Measurements from ENCODE around the gene KLF7.

KLF7 gene

GRCh38 chr2:207203056-207203455 is 37.3 kb upstream of the KLF7 start:
- in situ Hi-C loops (cut with HindIII; ENCODE audit: low pct_ligation_motif_present, low sequenced_read_pairs) = no loop called here
- H3K27me3 ChIP-seq (replicated peaks) = no peaks in the 10 kb centered on the region
- no peak for DNase-seq
- H3K36me3 ChIP-seq (replicated peaks) = no peaks in the 10 kb centered on the region
- no peak overlapping the region for H3K27ac ChIP-seq
- no peak for TF ChIP-seq CTCF (IDR thresholded peaks at IDR 0.05; ENCODE audit: low read depth, low read length, missing control alignments)
- no peak overlapping the region for H3K4me3 ChIP-seq (ENCODE audit: low read depth, low read length)

- in situ Hi-C loops (cut with HindIII; ENCODE audit: low pct_ligation_motif_present, low sequenced_read_pairs) = no loop called here
- Histone ChIP-seq H3K36me3 (replicated peaks) (no peaks in the 10 kb centered on the region), H3K4me3 (ENCODE audit: low read depth, low read length) (no peak overlapping the region), H3K27ac (no peak overlapping the region), H3K27me3 (replicated peaks) (no peaks in the 10 kb centered on the region)
- peak; percentile 46 for DNase-seq
- TF ChIP-seq CTCF (IDR thresholded peaks at IDR 0.05; ENCODE audit: low read depth, low read length, missing control alignments) = no peak
These were observed 36.9 kb upstream of the KLF7 start for GRCh38 chr2:207202645-207203044.

GRCh38 chr2:207201416-207201815 is 35.7 kb upstream of the KLF7 start:
- no peaks in the 10 kb centered on the region for H3K36me3 ChIP-seq (replicated peaks)
- no peak for DNase-seq
- H3K27ac ChIP-seq = no peak overlapping the region
- H3K4me3 ChIP-seq (ENCODE audit: low read depth, low read length) = no peak overlapping the region
- in situ Hi-C loops (cut with HindIII; ENCODE audit: low pct_ligation_motif_present, low sequenced_read_pairs) = no loop called here
- no peaks in the 10 kb centered on the region for H3K27me3 ChIP-seq (replicated peaks)
- no peak for TF ChIP-seq CTCF (IDR thresholded peaks at IDR 0.05; ENCODE audit: low read depth, low read length, missing control alignments)

- H3K27me3 ChIP-seq (replicated peaks) = no peaks in the 10 kb centered on the region
These were observed 34.4 kb upstream of the KLF7 start for GRCh38 chr2:207200136-207200535.

GRCh38 chr2:207194028-207194427 is 28.3 kb upstream of the KLF7 start:
- Histone ChIP-seq H3K36me3 (replicated peaks) (no peaks in the 10 kb centered on the region), H3K4me3 (ENCODE audit: low read depth, low read length) (no peak overlapping the region), H3K27ac (no peak overlapping the region), H3K27me3 (replicated peaks) (no peaks in the 10 kb centered on the region)
- TF ChIP-seq CTCF (IDR thresholded peaks at IDR 0.05; ENCODE audit: low read depth, low read length, missing control alignments) = no peak
- no peak for DNase-seq
- in situ Hi-C loops (cut with HindIII; ENCODE audit: low pct_ligation_motif_present, low sequenced_read_pairs) = no loop called here

More at GRCh38 chr2:207200136-207200535, 34.4 kb upstream of the KLF7 start:
- H3K36me3 ChIP-seq (replicated peaks) = no peaks in the 10 kb centered on the region
- TF ChIP-seq CTCF (IDR thresholded peaks at IDR 0.05; ENCODE audit: low read depth, low read length, missing control alignments) = no peak
- in situ Hi-C loops (cut with HindIII; ENCODE audit: low pct_ligation_motif_present, low sequenced_read_pairs) = no loop called here
- no peak for DNase-seq
- H3K4me3 ChIP-seq (ENCODE audit: low read depth, low read length) = no peak overlapping the region
- H3K27ac ChIP-seq = no peak overlapping the region

GRCh38 chr2:207188626-207189419 is 23.1 kb upstream of the KLF7 start:
- no peak for TF ChIP-seq CTCF (IDR thresholded peaks at IDR 0.05; ENCODE audit: low read depth, low read length, missing control alignments)
- no peaks in the 10 kb centered on the region for H3K36me3 ChIP-seq (replicated peaks)
- no peaks in the 10 kb centered on the region for H3K27me3 ChIP-seq (replicated peaks)
- H3K27ac ChIP-seq = no peak overlapping the region
- no peak overlapping the region for H3K4me3 ChIP-seq (ENCODE audit: low read depth, low read length)
- in situ Hi-C loops (cut with HindIII; ENCODE audit: low pct_ligation_motif_present, low sequenced_read_pairs) = no loop called here
- peak; percentile 22 for DNase-seq

All from brain microvascular endothelial cell (primary cell).